ENCODE results near the gene HABP2.

- no peak for TF ChIP-seq GABPA (IDR thresholded peaks at IDR 0.05 in 1 of 2, conservative IDR thresholded peaks at IDR 0.05 in 1 of 2)
- peak; percentile 97 for TF ChIP-seq REST (IDR thresholded peaks at IDR 0.05)
- TF ChIP-seq JUND (IDR thresholded peaks at IDR 0.05): no peak
- no peak for TF ChIP-seq CTCF (IDR thresholded peaks at IDR 0.05; ENCODE audit: low read depth, low read length, missing input control)
- TF ChIP-seq EGR1 (IDR thresholded peaks at IDR 0.05; ENCODE audit: low read depth in 2 of 2): no peak
- TF ChIP-seq YY1 (IDR thresholded peaks at IDR 0.05): no peak
Observed at GRCh38 chr10:113576852-113577251, 24.0 kb downstream of the HABP2 start.
